H9 (cell line): ENCODE data around the gene PPIP5K2. TPM values are rescaled to one million over a fixed set of nuclear protein-coding genes. Genes with fewer than 3 reads are reported as not detected.

Experiments
- DNase-seq: peaks from one replicate; pipeline ENCODE4 v3.0.0-alpha.2; 2017
- H2AFZ ChIP-seq: one replicate; pipeline ENCODE4 v1.6.1; 2013; ENCODE audit warnings: mild to moderate bottlenecking, low read length, control low read depth, moderate library complexity
- H2AK5ac ChIP-seq: 2 replicates; pipeline ENCODE4 v1.6.1; 2013; ENCODE audit warnings: low read length, control low read depth, mixed read lengths; ENCODE audit not compliant: insufficient read length
- H2BK120ac ChIP-seq: one replicate; pipeline ENCODE4 v1.6.1; 2013; ENCODE audit warnings: low read depth, mild to moderate bottlenecking, low read length, control low read depth, inconsistent platforms; ENCODE audit not compliant: poor library complexity, severe bottlenecking
- H2BK12ac ChIP-seq: 2 replicates; pipeline ENCODE4 v1.6.1; 2013; ENCODE audit warnings: low read length, control low read depth, mixed read lengths, low read depth; ENCODE audit not compliant: insufficient read length
- H2BK15ac ChIP-seq: 2 replicates; pipeline ENCODE4 v1.6.1; 2013; ENCODE audit warnings: low read depth, low read length, control low read depth
- H2BK20ac ChIP-seq: one replicate; pipeline ENCODE4 v1.6.1; 2013; ENCODE audit warnings: low read depth, mild to moderate bottlenecking, low read length, control low read depth, inconsistent platforms; ENCODE audit not compliant: poor library complexity, severe bottlenecking
- H2BK5ac ChIP-seq: 2 replicates; pipeline ENCODE4 v1.6.1; 2013; ENCODE audit warnings: low read length, control low read depth, mixed read lengths; ENCODE audit not compliant: insufficient read length
- H3K14ac ChIP-seq: 2 replicates; pipeline ENCODE4 v1.6.1; 2013; ENCODE audit warnings: low read length, control low read depth; ENCODE audit not compliant: insufficient read depth
- H3K18ac ChIP-seq: 2 replicates; pipeline ENCODE4 v1.6.1; 2013; ENCODE audit warnings: low read depth, mild to moderate bottlenecking, mixed read lengths, low read length, control low read depth; ENCODE audit not compliant: insufficient read length
- H3K23ac ChIP-seq: 2 replicates; pipeline ENCODE4 v1.6.1; 2013; ENCODE audit warnings: low read length, control low read depth, mixed read lengths, low read depth; ENCODE audit not compliant: insufficient read length
- H3K23me2 ChIP-seq: 2 replicates; pipeline ENCODE4 v1.6.1; 2013; ENCODE audit warnings: low read depth, mild to moderate bottlenecking, mixed read lengths, low read length, control low read depth; ENCODE audit not compliant: insufficient read length, poor library complexity, severe bottlenecking
- H3K27ac ChIP-seq: 2 replicates; pipeline ENCODE4 v1.5.1; 2013; ENCODE audit warnings: low read length, control low read depth, mixed read lengths, low read depth; ENCODE audit not compliant: insufficient read length
- H3K27me3 ChIP-seq: 2 replicates; pipeline ENCODE4 v1.6.1; 2013; ENCODE audit warnings: low read length, control low read depth, inconsistent platforms; ENCODE audit not compliant: insufficient read depth
- H3K4ac ChIP-seq: 2 replicates; pipeline ENCODE4 v1.6.1; 2013; ENCODE audit warnings: low read depth, mild to moderate bottlenecking, control low read depth, inconsistent platforms, low read length, moderate library complexity
- H3K4me1 ChIP-seq: 2 replicates; pipeline ENCODE4 v1.6.1; 2013; ENCODE audit warnings: low read length, control low read depth, inconsistent platforms; ENCODE audit not compliant: insufficient read depth
- H3K4me2 ChIP-seq: 2 replicates; pipeline ENCODE4 v1.6.1; 2013; ENCODE audit warnings: low read length, control low read depth, mixed read lengths; ENCODE audit not compliant: insufficient read length, insufficient read depth
- H3K56ac ChIP-seq: 2 replicates; pipeline ENCODE4 v1.6.1; 2013; ENCODE audit warnings: low read depth, mild to moderate bottlenecking, mixed read lengths, low read length, control low read depth; ENCODE audit not compliant: insufficient read length
- H3K79me1 ChIP-seq: 2 replicates; pipeline ENCODE4 v1.6.1; 2013; ENCODE audit warnings: low read depth, mild to moderate bottlenecking, moderate library complexity, low read length, control low read depth, inconsistent platforms; ENCODE audit not compliant: insufficient read depth, poor library complexity, severe bottlenecking
- H3K79me2 ChIP-seq: 2 replicates; pipeline ENCODE4 v1.6.1; 2013; ENCODE audit warnings: low read length, control low read depth, inconsistent platforms; ENCODE audit not compliant: insufficient read depth
- H3K9ac ChIP-seq: 2 replicates; pipeline ENCODE4 v1.6.1; 2013; ENCODE audit warnings: low read length, control low read depth, mixed read lengths; ENCODE audit not compliant: insufficient read length; ENCODE audit errors: extremely low read depth
- H3K9me3 ChIP-seq: one replicate; pipeline ENCODE4 v1.6.1; 2013; ENCODE audit warnings: low read depth, low read length, inconsistent platforms; ENCODE audit not compliant: control insufficient read depth
- H3T11ph ChIP-seq: one replicate; pipeline ENCODE4 v1.6.1; 2013; ENCODE audit warnings: mild to moderate bottlenecking, low read length, control low read depth, inconsistent platforms
- H4K20me1 ChIP-seq: one replicate; pipeline ENCODE4 v1.6.1; 2013; ENCODE audit not compliant: control insufficient read depth, insufficient read length, insufficient read depth
- H4K5ac ChIP-seq: 2 replicates; pipeline ENCODE4 v1.6.1; 2013; ENCODE audit warnings: low read depth, mild to moderate bottlenecking, mixed read lengths, low read length, control low read depth; ENCODE audit not compliant: insufficient read length
- H4K8ac ChIP-seq: replicated peaks from 2 replicates; pipeline ENCODE4 v1.6.1; 2013; ENCODE audit warnings: low read length, control low read depth, mixed read lengths, low read depth; ENCODE audit not compliant: insufficient read length
- H4K91ac ChIP-seq: 2 replicates; pipeline ENCODE4 v1.6.1; 2013; ENCODE audit warnings: low read depth, mild to moderate bottlenecking, moderate library complexity, mixed read lengths, low read length, control low read depth; ENCODE audit not compliant: insufficient read length
- H3K27ac Mint-ChIP-seq, 3 experiments: 2 replicates in 2 of 3; 3 replicates in 1 of 3; pipeline ENCODE4 v1.8.0; 2020 to 2021; ENCODE audit warnings: mixed read lengths in 3 of 3, mild to moderate bottlenecking in 1 of 3, moderate library complexity in 1 of 3
- H3K27me3 Mint-ChIP-seq: 2 replicates; pipeline ENCODE4 v1.8.0; 2021; ENCODE audit warnings: low read depth, mild to moderate bottlenecking, moderate library complexity, mixed read lengths
- H3K36me3 Mint-ChIP-seq, 3 experiments: 2 replicates in 2 of 3; 3 replicates in 1 of 3; pipeline ENCODE4 v1.8.0; 2020 to 2021; ENCODE audit warnings: low read depth in 3 of 3, mixed read lengths in 3 of 3; ENCODE audit not compliant: insufficient read depth in 1 of 3
- H3K4me1 Mint-ChIP-seq, 2 experiments: 2 replicates each; pipeline ENCODE4 v1.8.0; 2020; ENCODE audit warnings: mixed read lengths in 2 of 2
- H3K4me3 Mint-ChIP-seq, 2 experiments: 2 replicates in 1 of 2; 3 replicates in 1 of 2; pipeline ENCODE4 v1.8.0; 2020 to 2021; ENCODE audit warnings: mild to moderate bottlenecking in 2 of 2, mixed read lengths in 2 of 2, moderate library complexity in 1 of 2
- H3K9me3 Mint-ChIP-seq, 2 experiments: 2 replicates in 1 of 2; 3 replicates in 1 of 2; pipeline ENCODE4 v1.8.0; 2020; ENCODE audit warnings: mild to moderate bottlenecking in 2 of 2, mixed read lengths in 2 of 2, moderate library complexity in 1 of 2
- CTCF ChIP-seq: fragments of 200-600 bp; sonication (generic); conservative IDR thresholded peaks from 3 replicates; pipeline ENCODE4 v1.8.0; 2021; ENCODE audit warnings: antibody characterized with exemption, mild to moderate bottlenecking
- WGBS: extraction: QIAGEN DNeasy Blood & Tissue Kit; methylation state at CpG from one replicate; pipeline ENCODE4 v1.1.7; 2013; ENCODE audit warnings: missing lambda C conversion rate, low lambda C conversion rate, mixed read lengths; ENCODE audit not compliant: insufficient read length; ENCODE audit errors: extremely low coverage; 5-methylcytosine and 5-hydroxymethylcytosine counted together
- total RNA-seq: library from RNA; stranded (reverse); gene quantifications from 2 replicates; pipeline ENCODE4 v1.2.1, GENCODE V29; 2021

PPIP5K2 gene
- total RNA-seq, 1 experiment from 2014 or later = 43.8 TPM

- Histone ChIP-seq H3K23me2 (no peaks in the 10 kb centered on the region), H3K4me1 (no peaks in the 10 kb centered on the region), H2BK20ac (no peak overlapping the region), H4K91ac (no peak overlapping the region), H2BK120ac (no peak overlapping the region), H3K23ac (no peak overlapping the region), H3K27ac (no peak overlapping the region), H3K79me2 (no peaks in the 10 kb centered on the region; the same call in 1 of the 2 replicates), H3K4me2 (no peak overlapping the region), H4K8ac (no peak overlapping the region), H2BK5ac (no peak overlapping the region), H3T11ph (no peak overlapping the region), H3K27me3 (no peaks in the 10 kb centered on the region), H3K9ac (no peak overlapping the region), H2AK5ac (no peak overlapping the region), H2AFZ (no peak overlapping the region), H4K20me1 (no peaks in the 10 kb centered on the region), H4K5ac (no peak overlapping the region), H3K18ac (no peak overlapping the region), H3K4ac (no peak overlapping the region), H3K14ac (no peak overlapping the region), H3K9me3 (no peaks in the 10 kb centered on the region), H3K56ac (no peak overlapping the region), H2BK15ac (no peak overlapping the region), H2BK12ac (no peak overlapping the region), H3K79me1 (no peaks in the 10 kb centered on the region)
- no peaks in the 10 kb centered on the region for H3K36me3 Mint-ChIP-seq
- no peak overlapping the region for H3K4me3 Mint-ChIP-seq
- WGBS = no CpG with 5 or more reads among the region's 4 CpGs
- TF ChIP-seq CTCF = no peak; the same call in 1 of the 3 replicates
- peaks cover 14 to 15% of the 10 kb centered on the region in 2 experiments for H3K4me1 Mint-ChIP-seq
- H3K9me3 Mint-ChIP-seq = peaks cover 0 to 2% of the 10 kb centered on the region in 2 experiments; a peak in 2 of 5 replicates
- H3K27me3 Mint-ChIP-seq = no peaks in the 10 kb centered on the region
- no peak overlapping the region for H3K27ac Mint-ChIP-seq
- no peak for DNase-seq
Measured at GRCh38 chr5:103256178-103256577, 136.1 kb downstream of the PPIP5K2 start.
